HG03571 (cell line): ENCODE data around the gene AP5Z1.

Experiments
- ATAC-seq: cut with Tn5 transposase; IDR thresholded peaks from one replicate; pipeline ENCODE4 v1.9.1; 2021; ENCODE audit not compliant: unreplicated experiment

The AP5Z1 gene

GRCh38 chr7:4837041-4837802, 61.8 kb downstream of the AP5Z1 start:
- ATAC-seq = no peak

GRCh38 chr7:4837803-4838625, 62.6 kb downstream of the AP5Z1 start:
- ATAC-seq = no peak

- ATAC-seq = no peak
Measured at GRCh38 chr7:4838626-4839334, 63.4 kb downstream of the AP5Z1 start.

GRCh38 chr7:4840079-4840501, 64.7 kb downstream of the AP5Z1 start:
- no peak for ATAC-seq
